Spleen (tissue), 13 donors: ENCODE results near the gene RGS9BP. TPM values are rescaled to one million over a fixed set of nuclear protein-coding genes. Genes with fewer than 3 reads are reported as not detected.

Source experiments
- DNase-seq: peaks from one replicate; pipeline ENCODE4 v3.0.0-alpha.2; 2020
- H3K27ac ChIP-seq, 8 donors: fragments of 200-600 bp; sonication (generic) in 7 of 8; 1 replicate in 4 of 8; 2 replicates in 4 of 8; pipeline versions ENCODE4 v1.5.0 to v1.8.0; 2016 to 2021; ENCODE audit warnings: inconsistent platforms in 4 of 8, mild to moderate bottlenecking in 4 of 8, moderate library complexity in 1 of 8
- H3K27me3 ChIP-seq, 7 donors: fragments of 200-600 bp; sonication (generic) in 6 of 7; replicated peaks in 1 of 7; 1 replicate in 4 of 7; 2 replicates in 3 of 7; pipeline versions ENCODE4 v1.5.0 to v1.8.0; 2016 to 2021; ENCODE audit warnings: inconsistent platforms in 3 of 7, mild to moderate bottlenecking in 1 of 7
- H3K36me3 ChIP-seq, 6 donors: fragments of 200-600 bp; sonication (generic) in 5 of 6; 1 replicate in 4 of 6; 2 replicates in 2 of 6; pipeline versions ENCODE4 v1.5.0 to v1.8.0; 2016 to 2021; ENCODE audit warnings: inconsistent platforms in 2 of 6
- H3K4me1 ChIP-seq, 6 donors: fragments of 200-600 bp; sonication (generic) in 5 of 6; 1 replicate in 3 of 6; 2 replicates in 3 of 6; pipeline versions ENCODE4 v1.5.0 to v1.8.0; 2016 to 2021; ENCODE audit warnings: inconsistent platforms in 3 of 6
- H3K4me3 ChIP-seq, 8 donors: fragments of 200-600 bp; sonication (generic) in 7 of 8; 1 replicate in 4 of 8; 2 replicates in 4 of 8; pipeline versions ENCODE4 v1.5.0 to v1.8.0; 2016 to 2021; ENCODE audit warnings: inconsistent platforms in 4 of 8, mild to moderate bottlenecking in 4 of 8, moderate library complexity in 2 of 8
- H3K9me3 ChIP-seq, 8 donors: fragments of 200-600 bp; sonication (generic) in 7 of 8; 1 replicate in 4 of 8; 2 replicates in 4 of 8; pipeline versions ENCODE4 v1.5.0 to v1.8.0; 2016 to 2021; ENCODE audit warnings: inconsistent platforms in 4 of 8
- CTCF ChIP-seq, 11 experiments: fragments of 200-600 bp in 7 of 11; fragments of 450-650 bp in 4 of 11; sonication (generic) in 4 of 11; IDR thresholded peaks in 8 of 11; conservative IDR thresholded peaks in 3 of 11; 1 replicate in 7 of 11; 2 replicates in 4 of 11; pipeline versions ENCODE4 v1.4.0 to v1.8.0; 2016 to 2021; ENCODE audit warnings: antibody characterized with exemption in 11 of 11, inconsistent platforms in 4 of 11, mild to moderate bottlenecking in 1 of 11
- POLR2A ChIP-seq, 3 donors: fragments of 450-650 bp; IDR thresholded peaks; one replicate each; pipeline ENCODE4 v1.5.1; 2017; ENCODE audit warnings: antibody characterized with exemption in 3 of 3, mild to moderate bottlenecking in 1 of 3
- POLR2AphosphoS5 ChIP-seq, 3 donors: sonication (generic); formaldehyde crosslinking; IDR thresholded peaks; one replicate each; pipeline ENCODE4 v1.5.1; 2017; ENCODE audit warnings: antibody characterized with exemption in 3 of 3
- WGBS, 5 donors: extraction: QIAGEN DNeasy Blood & Tissue Kit in 3 of 5; methylation state at CpG; one replicate each; pipeline versions ENCODE4 v1.1.5 to v1.1.7; 2013 to 2018; 5-methylcytosine and 5-hydroxymethylcytosine counted together
- intact Hi-C: fragments of 100-400 bp; cut with DNase I; formaldehyde crosslinking; loops from one replicate; pipeline ENCODE4 v1.15.0; 2023; ENCODE audit warnings: low total_unique reads
- long read RNA-seq, 2 donors: transcript quantifications; one replicate each; lab custom pipeline, GENCODE V29; 2026
- polyA plus RNA-seq, 3 donors: library from polyadenylated mRNA; stranded (reverse); fragments of 200-250 nt; gene quantifications; one replicate each; pipeline ENCODE4 v1.2.1, GENCODE V29; 2013
- total RNA-seq, 7 donors: library from RNA; depleted of rRNA in 3 of 7; stranded (reverse); fragments of >200 nt in 3 of 7; fragmentation: NEBNext Ultra II Directional in 4 of 7; extraction: Animal tissue kit (Norgen Biotek cat#: 25700) in 4 of 7; gene quantifications; one replicate each; pipeline versions ENCODE4 v1.1.0 to v1.2.1, GENCODE V29; 2016 to 2021
- donor health status: healthy with polysubstance abuse.
- donor health status: DM: no; HTN: no; CAD: no; lungs with moderate emphysema.
- donor health status: DM: no; HTN: no; CAD: no.
- donor health status: Bipolar disorder and iron deficiency.
- donor health status: healthy.
- donor health status: DM: no; HTN: no; CAD: no.
- donor health status: DM: yes; HTN: yes; CAD: no.

The RGS9BP gene
- under 1 TPM in 6 of 7 donors, not detected in 1; 0.16 to 0.60 (median 0.37) TPM for total RNA-seq
- polyA plus RNA-seq = under 1 TPM; 0.03 to 0.13 (median 0.04) TPM
- long read RNA-seq, donor 1 = 0 reads
- long read RNA-seq, donor 2, partial matches to known transcripts = 0 of 1 reads
- long read RNA-seq, donor 2, other reads (novel, unspliced or antisense) = 0 of 1 reads

- TF ChIP-seq POLR2A (IDR thresholded peaks at IDR 0.05) (no peak), CTCF (IDR thresholded peaks at IDR 0.05 in 8 of 11, conservative IDR thresholded peaks at IDR 0.05 in 3 of 11) (no peak), POLR2AphosphoS5 (IDR thresholded peaks at IDR 0.05) (no peak)
- WGBS, 5 donors = 1 to 4% (median 3%) methylated on average over 22 to 53 of the region's 53 CpGs
- H3K27ac ChIP-seq = peak within 1 kb of the TSS; percentile 76 to 94 (median 88)
- H3K36me3 ChIP-seq = peaks cover 0 to 3% (median 0%) of the 10 kb centered on the region in 6 donors
- H3K4me3 ChIP-seq = peak within 1 kb of the TSS; percentile 87 to 99 (median 96)
- H3K9me3 ChIP-seq = no peaks in the 10 kb centered on the region
- peaks cover 0 to 47% (median 21%) of the 10 kb centered on the region in 7 donors for H3K27me3 ChIP-seq
- DNase-seq = peak; percentile 94
- H3K4me1 ChIP-seq = peaks cover 18 to 63% (median 48%) of the 10 kb centered on the region in 6 donors
- intact Hi-C loops = loop anchor here (10.0 kb wide), 1 partner anchor 81 kb away; no protein-coding TSS in a partner anchor
Measured at GRCh38 chr19:32675720-32676185, at the start of gene RGS9BP. RGS9BP (plus strand) TSS chr19:32675848; CDS start chr19:32676264, 416 bp downstream.

GRCh38 chr19:32626969-32627368 lies 48.7 kb upstream of the RGS9BP start:
- TF ChIP-seq CTCF (IDR thresholded peaks at IDR 0.05 in 8 of 11, conservative IDR thresholded peaks at IDR 0.05 in 3 of 11) (no peak), POLR2A (IDR thresholded peaks at IDR 0.05) (no peak), POLR2AphosphoS5 (IDR thresholded peaks at IDR 0.05) (no peak)
- no peak overlapping the region for H3K4me3 ChIP-seq
- 93 to 99% (median 97%) methylated on average over 4 of the region's 4 CpGs for WGBS, 5 donors
- H3K4me1 ChIP-seq = no peaks in the 10 kb centered on the region
- H3K27ac ChIP-seq = no peak overlapping the region
- DNase-seq = no peak
- peaks cover 0 to 100% (median 82%) of the 10 kb centered on the region in 6 donors for H3K36me3 ChIP-seq
- no peaks in the 10 kb centered on the region for H3K9me3 ChIP-seq
- H3K27me3 ChIP-seq = no peaks in the 10 kb centered on the region
- intact Hi-C loops = no loop called here

- peaks cover 0 to 100% (median 76%) of the 10 kb centered on the region in 6 donors for H3K36me3 ChIP-seq
- DNase-seq = no peak
Measured at GRCh38 chr19:32627714-32628270, 47.9 kb upstream of the RGS9BP start.

GRCh38 chr19:32630338-32630737 lies 45.3 kb upstream of the RGS9BP start:
- no peak for DNase-seq
- TF ChIP-seq CTCF (IDR thresholded peaks at IDR 0.05 in 8 of 11, conservative IDR thresholded peaks at IDR 0.05 in 3 of 11) (no peak), POLR2A (IDR thresholded peaks at IDR 0.05) (no peak), POLR2AphosphoS5 (IDR thresholded peaks at IDR 0.05) (peak in 1 of 3 donors; percentile 33)
- H3K36me3 ChIP-seq = peaks cover 0 to 100% (median 57%) of the 10 kb centered on the region in 6 donors
- H3K9me3 ChIP-seq = no peaks in the 10 kb centered on the region
- 87 to 97% (median 88%) methylated on average over 6 to 14 of the region's 14 CpGs for WGBS, 5 donors
- no peak overlapping the region for H3K4me3 ChIP-seq
- intact Hi-C loops = no loop called here
- H3K4me1 ChIP-seq = no peaks in the 10 kb centered on the region
- no peak overlapping the region for H3K27ac ChIP-seq
- no peaks in the 10 kb centered on the region for H3K27me3 ChIP-seq

More at GRCh38 chr19:32627714-32628270, 47.9 kb upstream of the RGS9BP start:
- Histone ChIP-seq H3K9me3 (no peaks in the 10 kb centered on the region), H3K27ac (no peak overlapping the region), H3K27me3 (no peaks in the 10 kb centered on the region), H3K4me1 (no peaks in the 10 kb centered on the region), H3K4me3 (no peak overlapping the region)
- intact Hi-C loops = no loop called here
- WGBS, 5 donors = 90 to 95% (median 93%) methylated on average over 14 to 15 of the region's 15 CpGs
- no peak for TF ChIP-seq POLR2A (IDR thresholded peaks at IDR 0.05)
- TF ChIP-seq POLR2AphosphoS5 (IDR thresholded peaks at IDR 0.05) = peak in 1 of 3 donors; percentile 20
